Natural killer cell treated with Interleukin-12 subunit alpha and Interleukin-12 subunit beta and Interleukin-15 and Interleukin-18, amount 100 ng/mL, for 72 hours (primary cell): Measurements from ENCODE around the gene OR52L1. TPM values are rescaled to one million over a fixed set of nuclear protein-coding genes. Genes with fewer than 3 reads are reported as not detected.
A peak's percentile ranks its signal among the peaks of the same experiment; 100 is the strongest.

Source experiments
- ATAC-seq, 2 donors: fragments of 150-1000 bp; cut with Tn5 transposase in 1 of 2; sonication (Bioruptor Pico), chemical (Tn5 transposase) in 1 of 2; 2 replicates each; pipeline ENCODE4 v1.10.0; 2021
- DNase-seq: peaks from one replicate; pipeline ENCODE4 v3.0.0; 2022; ENCODE audit warnings: low spot score
- H3K27ac Mint-ChIP-seq, 2 donors: 1 replicate in 1 of 2; 2 replicates in 1 of 2; pipeline ENCODE4 v1.8.0; 2022; ENCODE audit warnings: mixed read lengths in 2 of 2, mild to moderate bottlenecking in 1 of 2, moderate library complexity in 1 of 2
- H3K27me3 Mint-ChIP-seq, 2 donors: 1 replicate in 1 of 2; 2 replicates in 1 of 2; pipeline ENCODE4 v1.8.0; 2022; ENCODE audit warnings: mixed read lengths in 2 of 2
- H3K36me3 Mint-ChIP-seq: one replicate; pipeline ENCODE4 v1.8.0; 2022; ENCODE audit warnings: mixed read lengths
- H3K4me1 Mint-ChIP-seq, 2 donors: 1 replicate in 1 of 2; 2 replicates in 1 of 2; pipeline ENCODE4 v1.8.0; 2022; ENCODE audit warnings: low read depth in 2 of 2, mixed read lengths in 2 of 2, mild to moderate bottlenecking in 1 of 2
- H3K4me3 Mint-ChIP-seq: one replicate; pipeline ENCODE4 v1.8.0; 2022; ENCODE audit warnings: mixed read lengths
- H3K9me3 Mint-ChIP-seq: 2 replicates; pipeline ENCODE4 v1.8.0; 2022; ENCODE audit warnings: mixed read lengths
- total RNA-seq, 2 donors: library from RNA; stranded (reverse); gene quantifications; one replicate each; pipeline ENCODE4 v1.2.3, GENCODE V29; 2022

The OR52L1 gene
- not detected for total RNA-seq

DNA sequence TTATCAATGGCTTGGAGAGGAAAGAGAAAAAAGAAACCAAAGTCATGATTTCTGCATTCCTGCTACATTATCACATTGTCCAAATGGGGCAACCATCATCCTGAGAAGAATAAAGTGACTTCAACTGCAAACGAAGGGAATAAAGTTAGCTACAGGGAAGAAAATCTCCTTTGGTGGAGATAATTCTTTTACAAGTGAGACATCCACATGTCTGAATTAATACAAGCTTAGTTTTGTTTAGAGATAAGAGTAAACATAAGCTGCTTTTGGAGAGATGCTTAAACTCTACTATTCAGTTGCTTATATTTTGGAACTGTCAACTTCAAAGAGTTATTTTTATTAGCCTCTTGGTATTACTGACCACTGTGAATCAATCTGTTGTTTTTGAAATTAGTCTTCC, at the start of gene OR52L1:
Gene OR52L1 (minus strand): TSS at position 101 of the 400 bp plus-strand sequence. CDS start 55 bp downstream, at position 46.
- Mint-ChIP-seq H3K4me1 (no peaks in the 10 kb centered on the region), H3K36me3 (no peaks in the 10 kb centered on the region), H3K4me3 (no peak within 1 kb of the TSS), H3K9me3 (no peaks in the 10 kb centered on the region), H3K27me3 (peaks cover 26 to 61% of the 10 kb centered on the region in 2 donors), H3K27ac (no peak within 1 kb of the TSS)
- DNase-seq (no peak), ATAC-seq (no peak)

GRCh38 chr11:6030708-6031405, 44.1 kb upstream of the OR52L1 start, which contains the start of gene OR56A1:
TSS of gene OR56A1 (minus strand) at chr11:6030758. CDS start at chr11:6027692, 3,066 bp downstream.
- Mint-ChIP-seq H3K36me3 (no peaks in the 10 kb centered on the region), H3K27ac (no peak within 1 kb of the TSS), H3K4me1 (no peaks in the 10 kb centered on the region), H3K4me3 (no peak within 1 kb of the TSS), H3K27me3 (peaks cover 13 to 18% of the 10 kb centered on the region in 2 donors), H3K9me3 (no peaks in the 10 kb centered on the region)
- DNase-seq (no peak), ATAC-seq (no peak)

DNA sequence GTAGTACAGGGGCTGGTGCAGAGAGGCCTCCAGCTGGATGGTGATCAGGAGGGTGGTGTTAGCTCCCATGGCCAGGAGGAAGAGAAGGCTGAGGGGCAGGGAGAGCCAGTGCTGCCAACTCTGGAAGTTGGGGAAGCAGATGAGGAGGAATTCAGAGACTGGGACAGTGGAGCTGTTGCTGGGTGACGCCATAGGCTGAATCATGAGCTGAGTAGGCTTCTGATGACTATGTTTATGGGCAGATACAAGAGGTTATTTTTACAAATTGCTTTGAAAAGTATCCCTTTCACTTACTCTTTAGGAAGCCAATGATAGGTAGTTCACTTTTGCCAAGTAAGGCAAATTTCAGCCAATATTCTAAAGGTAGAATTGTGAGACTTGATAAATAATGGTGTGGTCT, 40.7 kb upstream of the OR52L1 start:
- H3K4me1 Mint-ChIP-seq, result no peaks in the 10 kb centered on the region
- H3K36me3 Mint-ChIP-seq, result no peaks in the 10 kb centered on the region
- H3K27ac Mint-ChIP-seq, result no peak overlapping the region
- DNase-seq (no peak), ATAC-seq (no peak)
- H3K4me3 Mint-ChIP-seq, result no peak overlapping the region
- no peaks in the 10 kb centered on the region for H3K9me3 Mint-ChIP-seq
- peaks cover 19 to 22% of the 10 kb centered on the region in 2 donors for H3K27me3 Mint-ChIP-seq

- Mint-ChIP-seq H3K27me3 (peaks cover 23 to 30% of the 10 kb centered on the region in 2 donors), H3K4me1 (no peaks in the 10 kb centered on the region), H3K9me3 (no peaks in the 10 kb centered on the region), H3K27ac (no peak overlapping the region), H3K4me3 (no peak overlapping the region), H3K36me3 (no peaks in the 10 kb centered on the region)
- ATAC-seq, result no peak
- no peak for DNase-seq
These were observed 38.3 kb upstream of the OR52L1 start for GRCh38 chr11:6025056-6025455.

GRCh38 chr11:6022956-6023355, 36.2 kb upstream of the OR52L1 start:
- no peak overlapping the region for H3K27ac Mint-ChIP-seq
- DNase-seq (no peak), ATAC-seq (peak in 1 of 2 donors; percentile 74)
- no peaks in the 10 kb centered on the region for H3K4me1 Mint-ChIP-seq
- no peak overlapping the region for H3K4me3 Mint-ChIP-seq
- H3K9me3 Mint-ChIP-seq, result no peaks in the 10 kb centered on the region
- peaks cover 25 to 44% of the 10 kb centered on the region in 2 donors for H3K27me3 Mint-ChIP-seq
- no peaks in the 10 kb centered on the region for H3K36me3 Mint-ChIP-seq

DNA sequence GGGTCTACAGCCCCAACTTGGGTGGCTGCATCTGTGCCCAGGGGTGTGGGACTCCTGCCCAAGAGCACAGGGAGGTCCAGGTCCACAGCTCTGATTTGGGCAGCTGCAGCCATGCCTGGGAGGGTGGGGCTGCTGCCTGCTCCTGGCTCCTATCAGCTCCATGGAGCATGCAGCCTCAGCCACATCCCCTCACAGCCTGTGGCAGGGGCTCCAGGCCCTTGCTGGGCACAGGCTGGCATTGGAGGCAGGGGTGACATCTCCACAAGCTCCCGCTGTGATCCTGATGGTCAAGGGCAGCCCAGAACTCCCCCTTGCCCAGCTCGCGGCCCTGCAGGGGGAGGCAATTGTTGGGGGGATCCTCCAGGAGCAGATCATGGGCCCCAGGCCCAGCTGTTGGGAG, 26.3 kb upstream of the OR52L1 start:
- Mint-ChIP-seq H3K4me3 (no peak overlapping the region), H3K4me1 (no peaks in the 10 kb centered on the region), H3K27me3 (peaks cover 22 to 57% of the 10 kb centered on the region in 2 donors), H3K9me3 (no peaks in the 10 kb centered on the region), H3K27ac (no peak overlapping the region), H3K36me3 (no peaks in the 10 kb centered on the region)
- peak; percentile 24 to 27 for ATAC-seq
- no peak for DNase-seq

DNA sequence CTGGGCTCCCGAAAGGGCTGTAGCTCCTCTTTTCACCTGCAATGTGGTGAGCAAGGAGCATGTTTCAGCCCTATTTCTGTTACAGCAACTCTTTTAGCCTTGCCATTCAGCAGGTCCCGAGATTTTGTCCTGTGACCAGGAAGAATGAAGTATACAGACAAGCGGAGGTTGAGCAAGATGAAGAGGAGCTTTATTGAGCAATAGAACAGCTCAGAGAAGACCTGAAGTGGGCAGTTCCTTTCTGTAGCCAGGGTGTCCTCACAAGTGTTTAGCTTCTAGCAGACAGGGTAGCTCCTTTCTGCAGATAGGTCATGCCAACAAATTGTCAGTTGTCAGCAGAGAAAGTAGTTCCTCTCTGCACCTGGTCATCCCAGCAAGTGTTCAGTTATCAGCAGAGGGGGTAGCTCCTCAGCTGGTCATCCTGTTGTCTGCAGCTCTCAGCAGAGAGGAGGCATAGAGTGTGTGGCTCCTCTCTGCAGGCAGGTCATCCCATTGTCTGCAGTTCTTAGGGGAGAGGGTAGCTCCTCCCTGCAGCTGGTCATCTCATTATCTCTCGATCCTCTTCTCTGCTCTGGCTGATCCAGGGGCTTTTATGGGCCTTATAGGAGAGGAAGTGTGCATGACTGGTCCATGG, 25.4 kb upstream of the OR52L1 start:
- peak in 1 of 2 donors; percentile 24 for ATAC-seq
- H3K4me3 Mint-ChIP-seq, result no peak overlapping the region
- no peaks in the 10 kb centered on the region for H3K9me3 Mint-ChIP-seq
- H3K36me3 Mint-ChIP-seq, result no peaks in the 10 kb centered on the region
- no peak for DNase-seq
- H3K27ac Mint-ChIP-seq, result no peak overlapping the region
- H3K27me3 Mint-ChIP-seq, result peaks cover 23 to 52% of the 10 kb centered on the region in 2 donors
- H3K4me1 Mint-ChIP-seq, result no peaks in the 10 kb centered on the region

DNA sequence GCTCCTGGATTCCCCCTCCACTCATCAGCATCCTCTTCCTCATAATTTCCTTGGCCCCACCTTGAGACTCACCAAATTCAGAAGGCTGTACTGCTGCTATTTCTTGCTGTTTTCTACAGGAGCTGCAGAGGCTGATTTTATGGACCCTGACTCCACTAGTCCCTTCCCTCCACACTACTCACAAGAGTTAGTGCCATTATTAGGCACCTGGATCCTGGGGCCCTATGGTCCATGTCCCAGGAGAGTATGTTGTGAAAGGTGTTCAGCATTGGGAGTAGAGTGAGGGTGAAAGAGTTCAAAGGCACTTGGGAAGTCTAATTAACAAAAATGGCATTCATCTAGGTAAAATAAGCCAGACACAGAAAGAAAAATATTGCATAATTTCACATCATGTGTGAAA, 20.1 kb upstream of the OR52L1 start, which contains the start of gene OR56A4:
Gene OR56A4 (minus strand): TSS at position 101 of the 400 bp plus-strand sequence. CDS start 3,954 bp downstream, outside the sequence.
- DNase-seq (no peak), ATAC-seq (no peak)
- H3K9me3 Mint-ChIP-seq, result no peaks in the 10 kb centered on the region
- H3K4me1 Mint-ChIP-seq, result no peaks in the 10 kb centered on the region
- H3K4me3 Mint-ChIP-seq, result no peak within 1 kb of the TSS
- H3K27me3 Mint-ChIP-seq, result peaks cover 36 to 63% of the 10 kb centered on the region in 2 donors
- no peak within 1 kb of the TSS for H3K27ac Mint-ChIP-seq
- no peaks in the 10 kb centered on the region for H3K36me3 Mint-ChIP-seq

GRCh38 chr11:6006395-6006794, 19.6 kb upstream of the OR52L1 start:
- Mint-ChIP-seq H3K4me1 (no peaks in the 10 kb centered on the region), H3K27me3 (peaks cover 36 to 64% of the 10 kb centered on the region in 2 donors), H3K27ac (no peak overlapping the region), H3K9me3 (no peaks in the 10 kb centered on the region), H3K4me3 (no peak overlapping the region), H3K36me3 (no peaks in the 10 kb centered on the region)
- DNase-seq, result no peak
- no peak for ATAC-seq

- H3K9me3 Mint-ChIP-seq, result peaks cover 3% of the 10 kb centered on the region
- H3K4me3 Mint-ChIP-seq, result no peak overlapping the region
- H3K27me3 Mint-ChIP-seq, result peaks cover 43 to 61% of the 10 kb centered on the region in 2 donors
- H3K4me1 Mint-ChIP-seq, result no peaks in the 10 kb centered on the region
- peak in 1 of 2 donors; percentile 20 for ATAC-seq
- no peaks in the 10 kb centered on the region for H3K36me3 Mint-ChIP-seq
- H3K27ac Mint-ChIP-seq, result no peak overlapping the region
- DNase-seq, result no peak
These were observed 15.5 kb upstream of the OR52L1 start for GRCh38 chr11:6002202-6002699.

DNA sequence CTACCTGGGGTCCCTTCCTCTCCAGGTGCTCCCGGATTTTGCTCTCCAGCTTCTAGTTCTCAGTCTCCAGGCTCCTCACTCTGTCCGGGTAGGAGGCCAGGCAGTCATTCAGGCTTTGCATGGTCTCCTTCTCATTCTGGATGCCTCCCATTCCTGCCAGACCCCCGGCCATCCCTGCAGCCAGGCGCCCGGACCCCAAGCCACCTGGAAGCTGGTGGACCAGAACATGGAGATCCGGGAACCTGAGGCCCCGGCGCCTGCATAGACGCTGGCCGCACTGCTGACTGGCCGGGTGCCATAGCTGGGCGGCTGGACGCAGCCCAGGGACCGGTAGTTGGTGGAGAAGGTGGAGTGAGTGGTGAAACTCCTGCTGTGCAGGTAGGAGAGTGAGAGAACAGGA, 8.0 kb upstream of the OR52L1 start:
- Mint-ChIP-seq H3K36me3 (no peaks in the 10 kb centered on the region), H3K27me3 (peaks cover 9 to 24% of the 10 kb centered on the region in 2 donors), H3K9me3 (peaks cover 3% of the 10 kb centered on the region), H3K4me3 (no peak overlapping the region), H3K27ac (no peak overlapping the region), H3K4me1 (no peaks in the 10 kb centered on the region)
- DNase-seq (no peak), ATAC-seq (no peak)

- no peaks in the 10 kb centered on the region for H3K36me3 Mint-ChIP-seq
- H3K4me1 Mint-ChIP-seq, result no peaks in the 10 kb centered on the region
- no peak for ATAC-seq
- H3K4me3 Mint-ChIP-seq, result no peak overlapping the region
- DNase-seq, result no peak
- no peak overlapping the region for H3K27ac Mint-ChIP-seq
- peaks cover 8 to 27% of the 10 kb centered on the region in 2 donors for H3K27me3 Mint-ChIP-seq
- no peaks in the 10 kb centered on the region for H3K9me3 Mint-ChIP-seq
These were observed 5.9 kb upstream of the OR52L1 start for GRCh38 chr11:5992604-5993251.

- Mint-ChIP-seq H3K4me1 (no peaks in the 10 kb centered on the region), H3K27me3 (peaks cover 10 to 33% of the 10 kb centered on the region in 2 donors), H3K36me3 (no peaks in the 10 kb centered on the region), H3K9me3 (no peaks in the 10 kb centered on the region), H3K4me3 (no peak overlapping the region), H3K27ac (no peak overlapping the region)
- no peak for ATAC-seq
- DNase-seq, result no peak
These were observed 5.4 kb upstream of the OR52L1 start for GRCh38 chr11:5992150-5992549.

DNA sequence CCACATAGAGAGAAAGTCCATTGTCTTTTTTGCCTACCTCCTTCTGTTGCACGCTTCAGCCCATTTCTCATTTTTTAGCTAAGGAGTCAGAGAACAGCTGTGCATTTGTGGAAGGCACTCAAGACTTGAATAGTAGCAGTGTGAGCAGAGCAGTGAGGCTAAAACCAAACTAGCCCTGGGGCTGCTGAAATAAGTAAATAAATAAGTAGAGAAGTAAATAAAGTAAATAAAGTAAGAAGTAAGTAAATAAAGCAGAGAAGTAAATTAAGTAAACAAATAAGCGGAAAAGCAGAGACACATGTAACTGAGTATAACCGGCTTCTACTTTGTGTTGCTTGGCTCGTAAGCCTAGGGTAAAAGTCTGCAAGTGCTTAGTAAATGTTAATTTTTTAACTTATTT, 2.4 kb upstream of the OR52L1 start:
- H3K4me1 Mint-ChIP-seq, result no peaks in the 10 kb centered on the region
- H3K27ac Mint-ChIP-seq, result no peak overlapping the region
- no peak for ATAC-seq
- no peaks in the 10 kb centered on the region for H3K36me3 Mint-ChIP-seq
- DNase-seq, result no peak
- no peaks in the 10 kb centered on the region for H3K9me3 Mint-ChIP-seq
- H3K4me3 Mint-ChIP-seq, result no peak overlapping the region
- H3K27me3 Mint-ChIP-seq, result peaks cover 19 to 48% of the 10 kb centered on the region in 2 donors
